ENCODE results near the gene STPG1.

The STPG1 gene

GRCh38 chr1:24443241-24443656 is 29.7 kb upstream of the STPG1 start:
- Histone ChIP-seq H3K4me3 (ENCODE audit: severe bottlenecking) (no peak overlapping the region), H3K36me3 (ENCODE audit: low read depth) (peaks cover 46% of the 10 kb centered on the region), H3K27me3 (ENCODE audit: insufficient read depth, poor library complexity, severe bottlenecking) (no peaks in the 10 kb centered on the region), H3K4me1 (ENCODE audit: insufficient read depth, poor library complexity, severe bottlenecking) (no peaks in the 10 kb centered on the region), H3K9me3 (ENCODE audit: severe bottlenecking) (no peaks in the 10 kb centered on the region), H3K27ac (ENCODE audit: poor library complexity, severe bottlenecking) (no peak overlapping the region)
- no peak for ATAC-seq (ENCODE audit: low read depth)
- TF ChIP-seq CTCF (IDR thresholded peaks at IDR 0.05; ENCODE audit: poor library complexity, severe bottlenecking), result no peak
- no peak for DNase-seq (ENCODE audit: low spot score)

- TF ChIP-seq CTCF (IDR thresholded peaks at IDR 0.05; ENCODE audit: poor library complexity, severe bottlenecking), result no peak
- Histone ChIP-seq H3K27ac (ENCODE audit: poor library complexity, severe bottlenecking) (no peak overlapping the region), H3K9me3 (ENCODE audit: severe bottlenecking) (no peaks in the 10 kb centered on the region), H3K4me1 (ENCODE audit: insufficient read depth, poor library complexity, severe bottlenecking) (no peaks in the 10 kb centered on the region), H3K4me3 (ENCODE audit: severe bottlenecking) (no peak overlapping the region), H3K36me3 (ENCODE audit: low read depth) (peaks cover 44% of the 10 kb centered on the region), H3K27me3 (ENCODE audit: insufficient read depth, poor library complexity, severe bottlenecking) (no peaks in the 10 kb centered on the region)
- DNase-seq (ENCODE audit: low spot score), result no peak
- ATAC-seq (ENCODE audit: low read depth), result no peak
Observed at GRCh38 chr1:24442764-24443163, 29.2 kb upstream of the STPG1 start.

GRCh38 chr1:24441996-24442668 is 28.6 kb upstream of the STPG1 start:
- H3K9me3 ChIP-seq (ENCODE audit: severe bottlenecking), result no peaks in the 10 kb centered on the region
- no peaks in the 10 kb centered on the region for H3K4me1 ChIP-seq (ENCODE audit: insufficient read depth, poor library complexity, severe bottlenecking)
- no peaks in the 10 kb centered on the region for H3K27me3 ChIP-seq (ENCODE audit: insufficient read depth, poor library complexity, severe bottlenecking)
- no peak for DNase-seq (ENCODE audit: low spot score)
- TF ChIP-seq CTCF (IDR thresholded peaks at IDR 0.05; ENCODE audit: poor library complexity, severe bottlenecking), result no peak
- H3K27ac ChIP-seq (ENCODE audit: poor library complexity, severe bottlenecking), result no peak overlapping the region
- ATAC-seq (ENCODE audit: low read depth), result no peak
- peaks cover 47% of the 10 kb centered on the region for H3K36me3 ChIP-seq (ENCODE audit: low read depth)
- H3K4me3 ChIP-seq (ENCODE audit: severe bottlenecking), result no peak overlapping the region

GRCh38 chr1:24441480-24441879 is 27.9 kb upstream of the STPG1 start:
- no peak for DNase-seq (ENCODE audit: low spot score)
- no peak overlapping the region for H3K4me3 ChIP-seq (ENCODE audit: severe bottlenecking)
- H3K36me3 ChIP-seq (ENCODE audit: low read depth), result peaks cover 45% of the 10 kb centered on the region
- no peak for TF ChIP-seq CTCF (IDR thresholded peaks at IDR 0.05; ENCODE audit: poor library complexity, severe bottlenecking)
- H3K4me1 ChIP-seq (ENCODE audit: insufficient read depth, poor library complexity, severe bottlenecking), result no peaks in the 10 kb centered on the region
- no peaks in the 10 kb centered on the region for H3K27me3 ChIP-seq (ENCODE audit: insufficient read depth, poor library complexity, severe bottlenecking)
- no peaks in the 10 kb centered on the region for H3K9me3 ChIP-seq (ENCODE audit: severe bottlenecking)
- H3K27ac ChIP-seq (ENCODE audit: poor library complexity, severe bottlenecking), result no peak overlapping the region
- ATAC-seq (ENCODE audit: low read depth), result no peak

- ATAC-seq (ENCODE audit: low read depth) (no peak), DNase-seq (ENCODE audit: low spot score) (no peak)
- Histone ChIP-seq H3K27me3 (ENCODE audit: insufficient read depth, poor library complexity, severe bottlenecking) (no peaks in the 10 kb centered on the region), H3K9me3 (ENCODE audit: severe bottlenecking) (no peaks in the 10 kb centered on the region), H3K4me3 (ENCODE audit: severe bottlenecking) (no peak overlapping the region), H3K36me3 (ENCODE audit: low read depth) (peaks cover 38% of the 10 kb centered on the region), H3K27ac (ENCODE audit: poor library complexity, severe bottlenecking) (no peak overlapping the region), H3K4me1 (ENCODE audit: insufficient read depth, poor library complexity, severe bottlenecking) (no peaks in the 10 kb centered on the region)
- no peak for TF ChIP-seq CTCF (IDR thresholded peaks at IDR 0.05; ENCODE audit: poor library complexity, severe bottlenecking)
Observed at GRCh38 chr1:24440436-24440835, 26.9 kb upstream of the STPG1 start.

All from RWPE2 (cell line).